Activated T-helper 2 cell treated with anti-CD3 and anti-CD28 coated beads, Interferon-gamma antibody, Interleukin-2, Interleukin-4, amounts not matched to agents 10 μg/mL and 5 μg/mL and 100 μg/mL, durations not matched to agents 14 hours and 24 hours and 36 hours (primary cell): ENCODE data around the gene IQGAP3. TPM values are rescaled to one million over a fixed set of nuclear protein-coding genes. Genes with fewer than 3 reads are reported as not detected.

Source experiments
- DNase-seq: peaks from one replicate; pipeline ENCODE4 v3.0.0; 2021; ENCODE audit warnings: low spot score
- H3K27ac Mint-ChIP-seq: one replicate; pipeline ENCODE4 v1.8.0; 2021; ENCODE audit warnings: mixed read lengths
- H3K27me3 Mint-ChIP-seq: one replicate; pipeline ENCODE4 v1.8.0; 2021; ENCODE audit warnings: low read depth, mixed read lengths
- H3K36me3 Mint-ChIP-seq: one replicate; pipeline ENCODE4 v1.8.0; 2021; ENCODE audit warnings: low read depth, mixed read lengths
- H3K4me1 Mint-ChIP-seq: one replicate; pipeline ENCODE4 v1.8.0; 2021; ENCODE audit warnings: low read depth, mixed read lengths
- H3K4me3 Mint-ChIP-seq: one replicate; pipeline ENCODE4 v1.8.0; 2021; ENCODE audit warnings: low read depth, mild to moderate bottlenecking, moderate library complexity, mixed read lengths
- H3K9me3 Mint-ChIP-seq: one replicate; pipeline ENCODE4 v1.8.0; 2021; ENCODE audit warnings: mixed read lengths
- intact Hi-C: fragments of 100-400 bp; cut with micrococcal nuclease; formaldehyde crosslinking; loops from one replicate; pipeline ENCODE4 v1.15.1; 2023
- total RNA-seq: library from RNA; stranded (reverse); gene quantifications from 2 replicates; pipeline ENCODE4 v1.2.3, GENCODE V29; 2022

The IQGAP3 gene
- total RNA-seq, 1 donor from 2014 or later: 16.1 TPM

DNA sequence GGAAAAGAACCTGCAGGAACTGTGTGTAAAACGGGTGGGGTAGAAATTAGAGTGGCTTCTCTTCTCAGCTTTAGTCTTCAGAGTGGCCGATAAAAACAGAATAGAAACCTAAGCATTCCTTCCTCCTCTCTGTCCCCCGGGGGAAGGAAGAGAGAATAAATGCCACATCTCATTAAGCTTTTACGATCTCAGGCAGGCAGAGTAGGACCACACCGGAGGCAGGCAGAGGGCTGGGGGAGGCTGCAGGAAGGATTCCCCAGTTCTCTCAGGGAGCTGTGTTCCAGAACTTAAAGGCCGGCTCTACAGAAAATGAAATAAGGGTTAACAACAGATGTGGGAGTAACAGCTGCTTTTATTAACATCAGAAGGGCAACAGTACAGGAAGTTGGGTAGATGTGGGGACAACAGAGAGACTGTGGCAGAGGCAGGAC is 47.3 kb downstream of the IQGAP3 start:
- Mint-ChIP-seq H3K27me3 (peaks cover 2% of the 10 kb centered on the region), H3K4me1 (peaks cover 34% of the 10 kb centered on the region), H3K4me3 (peak overlapping the region; percentile 46), H3K9me3 (no peaks in the 10 kb centered on the region), H3K36me3 (peaks cover 38% of the 10 kb centered on the region), H3K27ac (peak overlapping the region; percentile 67)
- intact Hi-C loops: no loop called here
- DNase-seq: no peak

DNA sequence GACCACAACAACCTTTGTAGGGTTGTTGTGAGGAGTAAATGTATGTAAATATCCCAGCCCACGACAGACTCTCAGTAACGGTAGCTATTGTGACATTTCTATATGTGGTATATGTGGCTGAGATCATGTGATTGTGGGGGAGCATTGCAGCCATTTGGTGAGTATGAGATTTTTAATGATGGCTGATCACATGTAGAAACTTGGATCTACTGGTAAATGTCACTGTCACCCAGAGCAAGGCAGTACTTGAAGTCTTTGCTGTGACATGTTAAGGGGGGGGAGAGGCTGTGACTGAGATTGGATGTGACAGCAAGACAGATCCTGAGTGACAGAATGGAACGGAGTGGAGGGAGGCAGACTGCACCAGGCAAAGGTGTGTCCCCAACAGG is 47.9 kb downstream of the IQGAP3 start:
- DNase-seq: no peak
- Mint-ChIP-seq H3K4me3 (peak overlapping the region; percentile 10), H3K9me3 (no peaks in the 10 kb centered on the region), H3K27me3 (peaks cover 2% of the 10 kb centered on the region), H3K27ac (peak overlapping the region; percentile 81), H3K36me3 (peaks cover 38% of the 10 kb centered on the region), H3K4me1 (peaks cover 34% of the 10 kb centered on the region)
- intact Hi-C loops: loop anchor here (1.0 to 5.0 kb wide), 2 partner anchors 19 to 42 kb away; no protein-coding TSS in a partner anchor

DNA sequence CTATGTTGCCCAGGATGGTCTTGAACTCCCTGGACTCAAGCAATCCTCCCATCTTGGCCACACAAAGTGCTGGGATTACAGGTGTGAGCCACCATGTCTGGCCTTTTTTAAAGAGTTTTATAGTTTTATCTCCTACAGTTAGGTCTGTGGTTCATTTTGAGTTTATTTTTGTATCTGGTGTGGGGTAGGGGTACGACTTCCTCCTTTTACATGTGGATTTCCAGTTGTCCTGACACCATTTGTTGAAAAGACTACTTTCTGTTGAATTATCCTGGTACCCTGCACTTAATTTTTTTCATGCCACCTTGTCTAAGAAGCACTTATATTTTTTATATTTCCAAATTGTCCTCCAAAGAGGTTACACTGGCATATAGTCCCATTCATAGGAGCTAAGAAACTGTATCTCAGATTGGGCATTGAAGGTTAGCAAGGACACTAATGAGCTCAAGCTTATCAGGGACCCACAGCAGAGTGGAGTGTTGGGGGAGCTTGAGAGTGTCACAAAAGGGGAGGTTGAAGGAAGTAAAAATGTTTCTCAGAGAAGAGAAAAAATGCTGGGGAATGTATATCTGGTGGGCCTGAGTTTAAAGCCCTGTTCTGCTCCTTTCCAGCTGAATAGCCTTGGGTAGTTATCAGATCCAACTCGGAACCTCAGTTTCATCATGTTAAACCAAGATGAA is 48.4 kb downstream of the IQGAP3 start:
- peaks cover 33% of the 10 kb centered on the region for H3K36me3 Mint-ChIP-seq
- no peak overlapping the region for H3K4me3 Mint-ChIP-seq
- no peaks in the 10 kb centered on the region for H3K9me3 Mint-ChIP-seq
- peak overlapping the region; percentile 81 for H3K27ac Mint-ChIP-seq
- H3K27me3 Mint-ChIP-seq: peaks cover 2% of the 10 kb centered on the region
- intact Hi-C loops: loop anchor here (1.0 to 5.0 kb wide), 2 partner anchors 19 to 42 kb away; no protein-coding TSS in a partner anchor
- peaks cover 34% of the 10 kb centered on the region for H3K4me1 Mint-ChIP-seq
- DNase-seq: no peak

DNA sequence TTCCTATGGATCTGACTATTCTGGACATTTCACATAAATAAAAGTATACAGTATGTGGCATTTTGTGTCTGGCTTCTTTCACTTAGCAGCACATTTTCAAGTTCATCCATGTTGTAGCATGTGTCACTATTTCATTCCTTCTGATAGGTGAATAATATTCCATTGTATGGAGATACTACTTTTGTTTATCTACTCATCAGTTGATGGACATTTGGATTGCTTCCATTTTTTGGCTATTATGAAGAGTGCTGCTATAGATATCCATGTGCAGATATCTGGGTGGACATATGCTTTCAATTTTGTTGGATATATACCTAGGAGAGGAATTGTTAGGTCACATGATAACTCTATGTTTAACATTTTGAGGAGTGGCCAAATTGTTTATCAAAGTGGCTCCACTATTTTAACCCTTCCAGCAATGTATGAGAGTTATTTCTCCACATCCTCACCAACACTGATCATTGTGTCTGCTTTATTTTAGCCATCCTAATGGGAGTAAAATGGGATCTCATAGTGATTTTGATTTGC is 49.9 kb downstream of the IQGAP3 start:
- H3K27ac Mint-ChIP-seq: no peak overlapping the region
- intact Hi-C loops: loop anchor here (5.0 kb wide), 1 partner anchor 40 kb away; no protein-coding TSS in a partner anchor
- peaks cover 27% of the 10 kb centered on the region for H3K4me1 Mint-ChIP-seq
- H3K27me3 Mint-ChIP-seq: peaks cover 2% of the 10 kb centered on the region
- no peaks in the 10 kb centered on the region for H3K9me3 Mint-ChIP-seq
- DNase-seq: no peak
- peaks cover 21% of the 10 kb centered on the region for H3K36me3 Mint-ChIP-seq
- H3K4me3 Mint-ChIP-seq: no peak overlapping the region

DNA sequence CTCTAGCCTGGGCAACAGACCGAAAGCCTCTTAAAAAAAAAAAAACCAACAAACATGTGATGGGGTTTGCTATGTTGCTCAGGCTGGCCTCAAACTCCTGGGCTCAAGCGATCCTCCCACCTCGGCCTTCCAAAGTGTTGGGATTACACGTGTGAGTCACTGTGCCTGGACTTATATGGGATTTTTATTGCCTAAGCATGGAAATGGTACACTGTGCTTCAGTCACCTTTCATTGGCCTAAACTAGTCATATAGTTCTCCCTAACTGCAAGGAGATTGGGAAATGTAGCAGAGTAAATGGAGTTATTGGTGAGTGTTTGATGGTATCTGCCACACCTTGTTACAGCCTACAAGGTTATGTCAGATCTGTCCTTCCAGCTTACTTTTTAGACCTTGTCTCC is 54.6 kb downstream of the IQGAP3 start:
- H3K9me3 Mint-ChIP-seq: no peaks in the 10 kb centered on the region

DNA sequence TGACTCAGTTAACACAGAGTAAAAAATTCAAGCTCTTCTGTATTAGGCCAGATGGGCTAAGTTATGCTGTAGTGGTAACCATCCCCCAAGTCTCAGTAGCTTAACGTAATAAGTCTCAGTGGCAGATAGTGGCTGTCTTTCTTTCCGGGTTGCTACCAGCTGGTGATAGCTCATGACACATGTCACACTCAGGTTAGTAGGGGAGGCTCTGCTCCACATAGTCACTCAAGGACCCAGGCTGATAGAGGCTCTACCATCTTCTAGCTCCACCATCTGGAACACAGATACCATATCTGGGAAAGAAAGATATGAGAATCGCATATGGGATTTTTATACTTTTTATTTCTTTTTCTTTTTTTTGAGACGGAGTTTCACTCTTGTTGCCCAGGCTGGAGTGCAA is 55.5 kb downstream of the IQGAP3 start:
- no peaks in the 10 kb centered on the region for H3K9me3 Mint-ChIP-seq
- H3K36me3 Mint-ChIP-seq: no peaks in the 10 kb centered on the region
- peaks cover under 1% of the 10 kb centered on the region for H3K27me3 Mint-ChIP-seq
- H3K4me1 Mint-ChIP-seq: peaks cover 8% of the 10 kb centered on the region
- no peak for DNase-seq
- intact Hi-C loops: no loop called here
- H3K4me3 Mint-ChIP-seq: no peak overlapping the region
- H3K27ac Mint-ChIP-seq: no peak overlapping the region

More for the DNA sequence above, 54.6 kb downstream of the IQGAP3 start:
- Mint-ChIP-seq H3K27ac (no peak overlapping the region), H3K4me1 (no peaks in the 10 kb centered on the region), H3K4me3 (no peak overlapping the region), H3K36me3 (no peaks in the 10 kb centered on the region), H3K27me3 (peaks cover 2% of the 10 kb centered on the region)
- intact Hi-C loops: no loop called here
- no peak for DNase-seq

DNA sequence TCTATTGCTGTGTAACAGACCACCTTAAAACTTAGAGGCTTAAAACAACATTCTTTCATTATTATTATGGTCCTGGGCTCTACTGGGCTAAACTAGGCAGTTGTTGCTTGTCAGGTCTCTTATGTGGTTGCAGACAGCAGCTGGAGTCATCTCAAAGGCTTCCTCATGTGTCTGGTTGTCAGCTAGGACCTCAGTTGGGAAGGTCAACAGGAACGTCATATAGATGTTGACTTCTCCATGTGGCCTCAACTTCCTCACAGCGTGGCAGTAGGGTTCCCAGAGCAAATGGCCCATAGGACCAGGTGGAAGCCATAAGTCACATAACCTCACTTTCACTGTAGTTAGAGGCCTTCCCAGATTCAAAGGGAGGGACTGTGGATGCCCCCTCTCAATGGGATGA is 56.4 kb downstream of the IQGAP3 start:
- H3K9me3 Mint-ChIP-seq: no peaks in the 10 kb centered on the region
- intact Hi-C loops: no loop called here
- H3K4me1 Mint-ChIP-seq: peaks cover 11% of the 10 kb centered on the region
- H3K27me3 Mint-ChIP-seq: peaks cover 2% of the 10 kb centered on the region
- no peak for DNase-seq
- no peak overlapping the region for H3K27ac Mint-ChIP-seq
- H3K4me3 Mint-ChIP-seq: no peak overlapping the region
- H3K36me3 Mint-ChIP-seq: no peaks in the 10 kb centered on the region

DNA sequence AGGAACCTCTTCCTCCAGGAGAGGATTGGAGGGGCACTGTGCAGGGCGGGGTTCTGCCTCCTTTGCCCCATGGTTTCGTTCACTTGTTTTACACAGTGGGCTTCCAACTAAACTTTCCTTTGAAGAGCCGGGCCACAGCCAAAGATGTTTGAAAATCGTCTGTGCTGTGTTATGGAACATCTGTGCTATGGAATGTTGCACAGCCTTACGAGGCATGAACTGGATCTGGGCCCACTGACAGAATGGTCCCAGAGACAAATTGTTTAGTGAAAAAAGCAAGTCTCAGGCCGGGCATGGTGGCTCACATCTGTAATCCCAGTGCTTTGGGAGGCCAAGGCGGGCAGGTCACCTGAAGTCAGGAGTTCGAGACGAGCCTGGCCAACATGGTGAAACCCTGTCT is 59.2 kb downstream of the IQGAP3 start:
- DNase-seq: no peak
- Mint-ChIP-seq H3K4me1 (peaks cover 29% of the 10 kb centered on the region), H3K36me3 (no peaks in the 10 kb centered on the region), H3K27ac (no peak overlapping the region), H3K9me3 (no peaks in the 10 kb centered on the region), H3K27me3 (peaks cover 2% of the 10 kb centered on the region), H3K4me3 (no peak overlapping the region)
- intact Hi-C loops: no loop called here

DNA sequence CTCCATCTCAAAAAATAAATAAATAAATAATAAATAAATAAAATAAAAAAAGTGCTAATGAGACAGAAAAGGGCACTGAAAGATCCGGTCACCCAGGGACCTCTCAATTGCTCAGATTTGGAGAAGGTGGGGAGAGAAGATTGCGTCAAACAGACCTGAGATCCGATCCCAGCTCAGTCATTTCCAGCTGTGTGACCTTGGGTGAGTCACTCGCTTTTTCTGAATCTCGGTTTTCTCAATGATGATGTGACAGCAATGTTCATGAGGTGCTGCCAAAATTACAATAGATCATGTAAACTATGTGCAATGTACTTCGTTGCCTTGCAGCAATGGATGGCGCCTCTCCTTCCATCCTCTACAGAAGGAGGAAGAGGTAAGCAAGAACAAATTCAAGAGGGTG is 60.7 kb downstream of the IQGAP3 start:
- Mint-ChIP-seq H3K36me3 (no peaks in the 10 kb centered on the region), H3K27ac (peak overlapping the region; percentile 82), H3K4me3 (peak overlapping the region; percentile 33)

DNA sequence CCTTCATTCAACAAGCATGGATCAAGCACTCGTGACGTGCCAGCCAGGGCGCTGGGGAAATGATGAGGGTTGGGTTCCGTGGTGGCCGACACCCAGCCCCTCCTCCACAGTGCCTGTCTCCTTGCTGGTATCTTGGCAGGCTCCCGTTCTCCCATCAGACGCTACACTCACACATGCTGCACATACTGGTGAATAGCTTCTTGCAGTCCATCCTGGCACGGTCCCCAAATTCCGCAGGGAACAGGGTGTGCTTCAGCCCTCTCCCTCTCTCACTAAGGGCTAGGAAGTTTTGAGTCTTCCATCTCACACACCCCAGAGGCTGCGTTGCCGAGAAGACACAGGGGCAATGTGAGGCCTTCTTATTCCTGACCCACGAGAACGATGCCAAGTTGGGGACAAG is 61.7 kb downstream of the IQGAP3 start:
- Mint-ChIP-seq H3K36me3 (no peaks in the 10 kb centered on the region), H3K27me3 (peaks cover 2% of the 10 kb centered on the region), H3K4me1 (peaks cover 48% of the 10 kb centered on the region), H3K27ac (no peak overlapping the region), H3K4me3 (no peak overlapping the region), H3K9me3 (no peaks in the 10 kb centered on the region)
- intact Hi-C loops: no loop called here
- DNase-seq: no peak

More for the DNA sequence above, 60.7 kb downstream of the IQGAP3 start:
- DNase-seq: no peak
- intact Hi-C loops: no loop called here
- H3K27me3 Mint-ChIP-seq: peaks cover 2% of the 10 kb centered on the region
- H3K4me1 Mint-ChIP-seq: peaks cover 38% of the 10 kb centered on the region
- H3K9me3 Mint-ChIP-seq: no peaks in the 10 kb centered on the region

DNA sequence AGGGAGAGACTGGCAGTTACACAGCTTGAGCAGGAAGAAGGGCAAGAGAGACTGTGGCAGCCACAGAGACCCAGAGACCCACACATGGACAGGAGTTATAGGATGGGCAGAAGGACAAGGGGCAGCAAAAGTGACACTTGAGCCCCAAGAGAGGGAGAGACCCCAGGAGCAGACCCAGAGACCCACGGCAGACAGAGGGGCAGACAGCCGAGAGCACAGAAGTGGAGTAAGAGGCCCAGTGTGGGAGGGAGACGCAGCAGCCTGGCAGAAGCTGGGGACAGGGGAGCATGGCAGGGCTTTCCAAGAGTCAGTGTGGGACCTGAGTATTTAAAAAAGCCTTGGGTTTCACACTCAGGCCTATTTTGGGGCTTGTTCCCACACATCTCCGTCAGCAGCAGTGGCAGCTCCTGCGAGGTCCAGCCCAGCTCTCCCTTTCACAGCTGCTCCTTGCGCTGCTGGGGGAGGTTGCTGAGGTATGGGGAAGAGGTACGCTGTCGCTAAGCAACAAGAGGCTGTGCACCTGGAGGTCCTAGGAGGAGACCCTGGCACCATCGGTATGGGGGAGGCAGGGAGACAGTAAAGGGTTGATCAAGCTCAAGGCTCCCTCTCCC is 62.8 kb downstream of the IQGAP3 start:
- H3K9me3 Mint-ChIP-seq: no peaks in the 10 kb centered on the region

DNA sequence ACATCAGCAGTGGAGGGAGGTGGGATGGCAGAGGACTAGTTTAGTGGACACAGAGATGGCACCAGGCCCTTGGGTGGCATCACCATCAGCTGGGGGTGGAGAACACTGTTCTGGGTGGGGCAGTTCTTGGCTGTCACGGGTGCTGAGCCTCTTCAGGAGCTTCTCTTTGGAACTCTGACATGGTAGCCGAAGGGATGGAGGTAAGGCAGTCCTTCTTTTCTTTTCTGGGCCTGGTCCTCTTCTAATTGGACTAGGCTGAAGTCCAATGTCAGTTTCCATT is 63.5 kb downstream of the IQGAP3 start:
- Mint-ChIP-seq H3K27me3 (peaks cover 2% of the 10 kb centered on the region), H3K27ac (peak overlapping the region; percentile 75), H3K4me3 (no peak overlapping the region), H3K9me3 (no peaks in the 10 kb centered on the region), H3K36me3 (no peaks in the 10 kb centered on the region), H3K4me1 (peaks cover 60% of the 10 kb centered on the region)
- intact Hi-C loops: loop anchor here (5.0 to 10.0 kb wide), 4 partner anchors 243 to 636 kb away; partner anchors contain the start of genes HDGF and PMF1
- no peak for DNase-seq

More for the DNA sequence above, 62.8 kb downstream of the IQGAP3 start:
- Mint-ChIP-seq H3K4me3 (no peak overlapping the region), H3K36me3 (no peaks in the 10 kb centered on the region), H3K27ac (no peak overlapping the region), H3K27me3 (peaks cover 2% of the 10 kb centered on the region), H3K4me1 (peaks cover 54% of the 10 kb centered on the region)
- no peak for DNase-seq
- intact Hi-C loops: loop anchor here (5.0 to 10.0 kb wide), 4 partner anchors 243 to 635 kb away; partner anchors contain the start of genes HDGF and PMF1
